22Rv1 (cell line): ENCODE results near the gene TSPAN2.

Experiments
- ZFX ChIP-seq: fragments of 450-650 bp; IDR thresholded peaks from 2 replicates; pipeline ENCODE4 v1.6.1; 2017; ENCODE audit warnings: antibody characterized with exemption, borderline replicate concordance
- TF ChIP-seq, protein P1 (sequence below): fragments of 450-650 bp; IDR thresholded peaks from 2 replicates; pipeline ENCODE4 v1.5.1; 2017; ENCODE audit warnings: mild to moderate bottlenecking

- TF ChIP-seq, protein P1, sequence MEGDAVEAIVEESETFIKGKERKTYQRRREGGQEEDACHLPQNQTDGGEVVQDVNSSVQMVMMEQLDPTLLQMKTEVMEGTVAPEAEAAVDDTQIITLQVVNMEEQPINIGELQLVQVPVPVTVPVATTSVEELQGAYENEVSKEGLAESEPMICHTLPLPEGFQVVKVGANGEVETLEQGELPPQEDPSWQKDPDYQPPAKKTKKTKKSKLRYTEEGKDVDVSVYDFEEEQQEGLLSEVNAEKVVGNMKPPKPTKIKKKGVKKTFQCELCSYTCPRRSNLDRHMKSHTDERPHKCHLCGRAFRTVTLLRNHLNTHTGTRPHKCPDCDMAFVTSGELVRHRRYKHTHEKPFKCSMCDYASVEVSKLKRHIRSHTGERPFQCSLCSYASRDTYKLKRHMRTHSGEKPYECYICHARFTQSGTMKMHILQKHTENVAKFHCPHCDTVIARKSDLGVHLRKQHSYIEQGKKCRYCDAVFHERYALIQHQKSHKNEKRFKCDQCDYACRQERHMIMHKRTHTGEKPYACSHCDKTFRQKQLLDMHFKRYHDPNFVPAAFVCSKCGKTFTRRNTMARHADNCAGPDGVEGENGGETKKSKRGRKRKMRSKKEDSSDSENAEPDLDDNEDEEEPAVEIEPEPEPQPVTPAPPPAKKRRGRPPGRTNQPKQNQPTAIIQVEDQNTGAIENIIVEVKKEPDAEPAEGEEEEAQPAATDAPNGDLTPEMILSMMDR, result no peak
- TF ChIP-seq ZFX, result no peak
Measured at GRCh38 chr1:115036814-115037507, 52.3 kb downstream of the TSPAN2 start.
